SK-N-MC (cell line): ENCODE results near the gene KIRREL2.

Experiments
- EZH2 ChIP-seq: fragments of 200-600 bp; sonication (generic); IDR thresholded peaks from one replicate; pipeline ENCODE4 v1.6.1; 2017; ENCODE audit warnings: antibody characterized with exemption
- FOXP2 ChIP-seq: optimal IDR thresholded peaks from 2 replicates; pipeline ENCODE3; 2011; ENCODE audit warnings: mild to moderate bottlenecking, moderate library complexity; ENCODE audit not compliant: insufficient read depth; ENCODE audit errors: extremely low read length, control extremely low read depth
- POLR2AphosphoS5 ChIP-seq: IDR thresholded peaks from 2 replicates; pipeline ENCODE4 v1.6.1; 2012; ENCODE audit warnings: mild to moderate bottlenecking, low read depth, low read length, borderline replicate concordance

- TF ChIP-seq POLR2AphosphoS5 (no peak), EZH2 (no peak), FOXP2 (no peak)
Measured at GRCh38 chr19:35816846-35817245, 39.9 kb upstream of the KIRREL2 start.
